ENCODE measurements around the gene MAB21L4. TPM values are rescaled to one million over a fixed set of nuclear protein-coding genes. Genes with fewer than 3 reads are reported as not detected.

MAB21L4 gene
- total RNA-seq, 2 experiments from 2014 or later = not detected

DNA sequence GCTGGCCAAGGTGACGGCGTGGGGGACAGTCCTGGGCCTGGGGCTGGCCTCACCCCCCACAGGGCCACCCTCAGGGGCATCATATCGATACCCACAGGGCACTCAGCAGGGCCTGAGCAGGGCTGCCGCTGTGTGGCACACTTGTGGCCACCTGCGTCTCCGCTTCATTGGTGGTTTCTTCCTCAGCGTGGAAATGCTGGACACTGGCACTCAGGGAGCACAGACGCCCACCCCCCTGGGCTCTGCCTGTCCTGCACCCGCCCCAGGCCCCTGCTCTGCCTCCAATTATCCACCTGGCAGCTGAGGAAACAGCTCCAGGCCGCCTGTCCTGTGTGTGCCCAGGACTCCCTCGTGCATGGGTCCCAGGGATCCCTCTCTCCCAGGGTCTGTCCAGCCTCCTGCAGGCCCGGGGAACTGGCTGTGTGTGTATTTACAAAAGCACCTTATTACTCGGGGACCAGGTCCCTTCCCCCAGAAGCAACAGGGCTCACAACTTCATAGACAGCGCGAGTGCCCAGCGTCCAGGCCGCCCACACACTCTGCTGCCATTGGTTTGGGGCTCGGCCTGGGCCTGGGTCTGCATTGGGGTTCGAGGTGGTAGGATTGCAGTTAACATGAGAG lies 23.3 kb upstream of the MAB21L4 start:
- no peaks in the 10 kb centered on the region for H4K20me1 ChIP-seq (ENCODE audit: insufficient read depth, low read length)
- no TSS peak for BruUV-seq (replicated peaks)
- no peaks in the 10 kb centered on the region for H3K36me3 ChIP-seq (ENCODE audit: insufficient read depth, low read length)
- no peaks in the 10 kb centered on the region for H3K4me1 ChIP-seq (ENCODE audit: insufficient read depth, low read length, poor library complexity, severe bottlenecking)
- no peak for TF ChIP-seq EZH2phosphoT487 (IDR thresholded peaks at IDR 0.05; ENCODE audit: borderline replicate concordance, low read depth, low read length)
- TF ChIP-seq, protein P1, sequence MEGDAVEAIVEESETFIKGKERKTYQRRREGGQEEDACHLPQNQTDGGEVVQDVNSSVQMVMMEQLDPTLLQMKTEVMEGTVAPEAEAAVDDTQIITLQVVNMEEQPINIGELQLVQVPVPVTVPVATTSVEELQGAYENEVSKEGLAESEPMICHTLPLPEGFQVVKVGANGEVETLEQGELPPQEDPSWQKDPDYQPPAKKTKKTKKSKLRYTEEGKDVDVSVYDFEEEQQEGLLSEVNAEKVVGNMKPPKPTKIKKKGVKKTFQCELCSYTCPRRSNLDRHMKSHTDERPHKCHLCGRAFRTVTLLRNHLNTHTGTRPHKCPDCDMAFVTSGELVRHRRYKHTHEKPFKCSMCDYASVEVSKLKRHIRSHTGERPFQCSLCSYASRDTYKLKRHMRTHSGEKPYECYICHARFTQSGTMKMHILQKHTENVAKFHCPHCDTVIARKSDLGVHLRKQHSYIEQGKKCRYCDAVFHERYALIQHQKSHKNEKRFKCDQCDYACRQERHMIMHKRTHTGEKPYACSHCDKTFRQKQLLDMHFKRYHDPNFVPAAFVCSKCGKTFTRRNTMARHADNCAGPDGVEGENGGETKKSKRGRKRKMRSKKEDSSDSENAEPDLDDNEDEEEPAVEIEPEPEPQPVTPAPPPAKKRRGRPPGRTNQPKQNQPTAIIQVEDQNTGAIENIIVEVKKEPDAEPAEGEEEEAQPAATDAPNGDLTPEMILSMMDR (conservative IDR thresholded peaks at IDR 0.05; ENCODE audit: low read length) = no peak
- no peak overlapping the region for H3K4me3 ChIP-seq (ENCODE audit: low read depth, low read length, poor library complexity, severe bottlenecking)
- no peak for DNase-seq (ENCODE audit: low spot score)
- CTCF ChIA-PET (ENCODE audit: unreplicated experiment) = no interaction called here
- no peak overlapping the region for H2AFZ ChIP-seq (ENCODE audit: low read length)
- no peaks in the 10 kb centered on the region for H3K9me2 ChIP-seq (ENCODE audit: insufficient read depth, low read length)
- intact Hi-C loops (cut with micrococcal nuclease; ENCODE audit: unreplicated experiment) = no loop called here
- no peaks in the 10 kb centered on the region for H3K9me3 ChIP-seq (ENCODE audit: low read length)
- H3K79me2 ChIP-seq (ENCODE audit: insufficient read depth, low read depth, low read length) = no peaks in the 10 kb centered on the region
- no peak overlapping the region for H3K4me2 ChIP-seq (ENCODE audit: low read length)
- POLR2A ChIA-PET = no interaction called here
- H3K27ac ChIP-seq (ENCODE audit: low read depth, low read length, poor library complexity, severe bottlenecking) = no peak overlapping the region

DNA sequence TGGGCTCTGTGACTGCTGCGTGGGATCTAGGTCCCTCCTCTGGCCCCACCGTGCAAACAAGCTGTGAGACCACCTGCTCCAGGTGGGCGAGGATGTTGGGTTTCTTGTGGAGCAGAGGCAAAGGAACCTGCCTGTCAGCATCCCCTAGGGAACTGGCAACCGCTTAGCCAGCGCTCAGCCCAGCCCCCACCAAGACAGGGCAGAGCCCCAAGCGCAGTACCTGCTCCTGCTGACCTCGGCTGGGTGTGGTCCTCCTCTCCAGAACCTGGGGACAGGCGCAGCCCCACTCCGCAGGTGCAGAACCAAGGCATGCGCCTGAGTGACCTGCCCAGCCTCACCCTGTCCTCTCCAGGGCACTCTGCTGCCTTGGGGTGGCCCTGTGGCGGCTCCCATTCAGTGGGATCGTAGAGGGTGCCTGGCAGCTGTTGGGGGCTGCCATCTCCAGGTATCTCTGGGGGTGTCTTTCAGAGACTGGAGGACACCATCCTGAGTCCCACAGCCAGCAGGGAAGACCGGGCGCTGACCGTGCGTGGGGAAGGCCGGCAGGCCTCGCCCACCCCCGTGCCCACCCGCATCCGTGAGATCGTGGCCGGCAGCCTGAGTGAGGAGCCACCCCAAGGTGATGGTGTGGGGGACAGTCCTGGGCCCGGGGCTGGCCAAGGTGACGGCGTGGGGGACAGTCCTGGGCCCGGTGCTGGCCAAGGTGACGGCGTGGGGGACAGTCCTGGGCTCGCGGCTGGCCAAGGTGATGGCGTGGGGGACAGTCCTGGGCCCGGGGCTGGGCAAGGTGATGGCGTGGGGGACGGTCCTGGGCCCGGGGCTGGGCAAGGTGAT lies 22.5 kb upstream of the MAB21L4 start:
- Histone ChIP-seq H3K4me3 (ENCODE audit: low read depth, low read length, poor library complexity, severe bottlenecking) (no peak overlapping the region), H2AFZ (ENCODE audit: low read length) (no peak overlapping the region), H3K4me2 (ENCODE audit: low read length) (no peak overlapping the region), H3K9me2 (ENCODE audit: insufficient read depth, low read length) (no peaks in the 10 kb centered on the region), H4K20me1 (ENCODE audit: insufficient read depth, low read length) (no peaks in the 10 kb centered on the region), H3K4me1 (ENCODE audit: insufficient read depth, low read length, poor library complexity, severe bottlenecking) (no peaks in the 10 kb centered on the region), H3K9me3 (ENCODE audit: low read length) (no peaks in the 10 kb centered on the region), H3K79me2 (ENCODE audit: insufficient read depth, low read depth, low read length) (no peaks in the 10 kb centered on the region), H3K27ac (ENCODE audit: low read depth, low read length, poor library complexity, severe bottlenecking) (no peak overlapping the region), H3K36me3 (ENCODE audit: insufficient read depth, low read length) (no peaks in the 10 kb centered on the region)
- CTCF ChIA-PET (ENCODE audit: unreplicated experiment) = no interaction called here
- TF ChIP-seq EZH2phosphoT487 (IDR thresholded peaks at IDR 0.05; ENCODE audit: borderline replicate concordance, low read depth, low read length) = no peak
- TF ChIP-seq, protein P1 (conservative IDR thresholded peaks at IDR 0.05; ENCODE audit: low read length) = no peak
- BruUV-seq (replicated peaks) = no TSS peak
- POLR2A ChIA-PET = no interaction called here
- DNase-seq (ENCODE audit: low spot score) = no peak
- intact Hi-C loops (cut with micrococcal nuclease; ENCODE audit: unreplicated experiment) = no loop called here

DNA sequence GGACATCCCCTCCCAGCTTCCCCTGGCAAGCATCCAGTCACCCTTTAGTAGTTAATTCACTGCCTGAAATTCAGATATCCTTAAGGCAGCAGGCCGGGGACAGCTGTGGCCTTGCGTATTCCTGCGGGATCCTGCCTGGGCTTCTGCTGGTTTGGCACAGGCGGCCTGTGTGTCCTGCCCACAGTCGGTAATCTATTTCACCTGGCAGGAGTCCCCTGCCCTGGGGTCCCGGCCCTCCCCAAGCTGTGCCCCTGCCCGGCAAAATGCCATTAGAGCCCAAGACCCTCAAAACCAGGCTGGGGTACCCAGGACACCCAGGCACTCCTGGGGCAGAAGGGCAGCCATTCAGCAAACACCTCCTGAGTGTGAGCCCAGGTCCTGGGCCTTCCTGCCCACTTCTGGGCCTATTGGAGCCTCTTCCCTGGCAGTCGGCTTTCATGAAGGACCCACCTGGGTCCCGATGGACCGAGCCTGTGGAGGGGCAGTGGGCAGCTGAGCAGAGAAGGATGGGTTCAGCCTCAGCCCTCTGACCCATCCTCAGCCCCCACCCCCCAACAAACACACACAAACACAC lies 21.8 kb upstream of the MAB21L4 start:
- CTCF ChIA-PET (ENCODE audit: unreplicated experiment) = no interaction called here
- no peak for DNase-seq (ENCODE audit: low spot score)

More for the DNA sequence above, 21.8 kb upstream of the MAB21L4 start:
- no TSS peak for BruUV-seq (replicated peaks)
- intact Hi-C loops (cut with micrococcal nuclease; ENCODE audit: unreplicated experiment) = no loop called here
- Histone ChIP-seq H3K4me3 (ENCODE audit: low read depth, low read length, poor library complexity, severe bottlenecking) (no peak overlapping the region), H3K4me1 (ENCODE audit: insufficient read depth, low read length, poor library complexity, severe bottlenecking) (no peaks in the 10 kb centered on the region), H3K4me2 (ENCODE audit: low read length) (no peak overlapping the region), H3K9me3 (ENCODE audit: low read length) (no peaks in the 10 kb centered on the region), H3K36me3 (ENCODE audit: insufficient read depth, low read length) (no peaks in the 10 kb centered on the region), H3K27ac (ENCODE audit: low read depth, low read length, poor library complexity, severe bottlenecking) (no peak overlapping the region), H3K79me2 (ENCODE audit: insufficient read depth, low read depth, low read length) (no peaks in the 10 kb centered on the region), H4K20me1 (ENCODE audit: insufficient read depth, low read length) (no peaks in the 10 kb centered on the region), H3K9me2 (ENCODE audit: insufficient read depth, low read length) (no peaks in the 10 kb centered on the region), H2AFZ (ENCODE audit: low read length) (no peak overlapping the region)
- TF ChIP-seq EZH2phosphoT487 (IDR thresholded peaks at IDR 0.05; ENCODE audit: borderline replicate concordance, low read depth, low read length) = no peak
- TF ChIP-seq, protein P1 (conservative IDR thresholded peaks at IDR 0.05; ENCODE audit: low read length) = no peak
- POLR2A ChIA-PET = no interaction called here

All from OCI-LY7 (cell line).